Lung (tissue), 12 donors: ENCODE measurements around the gene TBC1D22A. TPM values are rescaled to one million over a fixed set of nuclear protein-coding genes. Genes with fewer than 3 reads are reported as not detected.

ENCODE experiments used
- ATAC-seq: fragments of 200-7000 bp; cut with Tn5 transposase; one replicate; pipeline ENCODE4 v1.9.1; 2020; ENCODE audit warnings: moderate number of reproducible peaks; ENCODE audit not compliant: insufficient read depth, low FRiP score
- DNase-seq, 3 donors: peaks; one replicate each; pipeline ENCODE4 v3.0.0-alpha.2; 2013 to 2017
- H3K27ac ChIP-seq, 2 donors: one replicate each; pipeline ENCODE4 v1.5.1; 2013; ENCODE audit warnings: mild to moderate bottlenecking in 2 of 2, moderate library complexity in 2 of 2, control low read depth in 1 of 2, inconsistent platforms in 1 of 2, low read depth in 1 of 2, low read length in 1 of 2
- H3K27me3 ChIP-seq, 3 donors: one replicate each; pipeline ENCODE4 v1.5.1; 2013; ENCODE audit warnings: low read length in 2 of 3; ENCODE audit not compliant: control insufficient read depth in 3 of 3, insufficient read depth in 3 of 3
- H3K36me3 ChIP-seq, 4 donors: one replicate each; pipeline ENCODE4 v1.5.1; 2013; ENCODE audit warnings: low read length in 4 of 4, mild to moderate bottlenecking in 1 of 4, moderate library complexity in 1 of 4; ENCODE audit not compliant: control insufficient read depth in 4 of 4, insufficient read depth in 4 of 4
- H3K4me1 ChIP-seq, 5 donors: one replicate each; pipeline ENCODE4 v1.5.1; 2013; ENCODE audit warnings: low read length in 5 of 5, mild to moderate bottlenecking in 2 of 5, moderate library complexity in 1 of 5; ENCODE audit not compliant: control insufficient read depth in 5 of 5, insufficient read depth in 5 of 5
- H3K4me3 ChIP-seq: one replicate; pipeline ENCODE4 v1.5.1; 2013; ENCODE audit warnings: mild to moderate bottlenecking, control low read depth, moderate library complexity
- H3K9ac ChIP-seq, 2 donors: one replicate each; pipeline ENCODE4 v1.5.1; 2013; ENCODE audit warnings: low read length in 2 of 2, control low read depth in 1 of 2; ENCODE audit not compliant: insufficient read depth in 1 of 2
- H3K9me3 ChIP-seq, 4 donors: one replicate each; pipeline ENCODE4 v1.5.1; 2013; ENCODE audit warnings: low read length in 3 of 4, mild to moderate bottlenecking in 1 of 4, moderate library complexity in 1 of 4; ENCODE audit not compliant: control insufficient read depth in 4 of 4, insufficient read depth in 3 of 4
- WGBS, 2 donors: extraction: QIAGEN DNeasy Blood & Tissue Kit; methylation state at CpG; one replicate each; pipeline ENCODE4 v1.1.7; 2013; 5-methylcytosine and 5-hydroxymethylcytosine counted together
- polyA plus RNA-seq, 2 donors: library from polyadenylated mRNA; stranded (reverse); fragments of 200-250 nt; gene quantifications; one replicate each; pipeline ENCODE4 v1.2.1, GENCODE V29; 2013
- total RNA-seq, 2 donors: library from RNA; depleted of rRNA in 1 of 2; stranded (reverse); fragments of >200 nt in 1 of 2; gene quantifications; one replicate each; pipeline ENCODE4 v1.2.1, GENCODE V29; 2014 to 2021
- TF ChIP-seq, protein P1 (sequence below): IDR thresholded peaks from 2 replicates; pipeline ENCODE4 v1.5.1; 2012; ENCODE audit warnings: mild to moderate bottlenecking; ENCODE audit errors: control extremely low read depth, extremely low read depth
- donor health status: control.
- donor health status: control.
- donor health status: Bipolar disorder and iron deficiency.
- donor health status: healthy.
- donor health status: DM: yes; HTN: yes; CAD: no.

The TBC1D22A gene
- total and polyA plus RNA-seq, 4 donors = 20.2 to 38.4 (median 21.0) TPM

DNA sequence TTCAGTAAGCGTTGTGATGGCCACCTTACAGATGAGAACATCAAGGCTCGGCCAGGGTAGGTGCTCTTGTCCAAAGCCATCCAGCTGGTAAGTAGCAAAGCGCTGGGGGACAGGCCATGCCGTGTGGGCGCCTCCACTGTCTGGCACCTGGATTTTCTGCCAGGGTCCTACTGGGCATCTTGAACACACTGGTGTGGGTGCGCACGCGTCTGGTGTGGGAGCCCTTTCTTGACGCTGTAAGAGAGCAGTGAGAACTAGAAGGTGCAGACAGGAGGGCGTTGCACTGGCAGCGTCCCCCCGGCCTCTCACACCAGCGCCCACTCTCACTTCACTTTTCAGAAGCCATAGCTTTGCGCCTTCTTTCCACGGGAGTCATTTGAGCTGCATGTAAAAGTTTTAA is 296.6 kb downstream of the TBC1D22A start:
- WGBS, 2 donors = 95 to 96% methylated on average over 15 of the region's 15 CpGs
- no peak overlapping the region for H3K27ac ChIP-seq
- H3K36me3 ChIP-seq = peaks cover 0 to 14% (median 0%) of the 10 kb centered on the region in 4 donors
- no peaks in the 10 kb centered on the region for H3K4me1 ChIP-seq
- no peaks in the 10 kb centered on the region for H3K27me3 ChIP-seq
- H3K9ac ChIP-seq = no peak overlapping the region
- no peak overlapping the region for H3K4me3 ChIP-seq
- ATAC-seq = no peak
- H3K9me3 ChIP-seq = no peaks in the 10 kb centered on the region
- TF ChIP-seq, protein P1, sequence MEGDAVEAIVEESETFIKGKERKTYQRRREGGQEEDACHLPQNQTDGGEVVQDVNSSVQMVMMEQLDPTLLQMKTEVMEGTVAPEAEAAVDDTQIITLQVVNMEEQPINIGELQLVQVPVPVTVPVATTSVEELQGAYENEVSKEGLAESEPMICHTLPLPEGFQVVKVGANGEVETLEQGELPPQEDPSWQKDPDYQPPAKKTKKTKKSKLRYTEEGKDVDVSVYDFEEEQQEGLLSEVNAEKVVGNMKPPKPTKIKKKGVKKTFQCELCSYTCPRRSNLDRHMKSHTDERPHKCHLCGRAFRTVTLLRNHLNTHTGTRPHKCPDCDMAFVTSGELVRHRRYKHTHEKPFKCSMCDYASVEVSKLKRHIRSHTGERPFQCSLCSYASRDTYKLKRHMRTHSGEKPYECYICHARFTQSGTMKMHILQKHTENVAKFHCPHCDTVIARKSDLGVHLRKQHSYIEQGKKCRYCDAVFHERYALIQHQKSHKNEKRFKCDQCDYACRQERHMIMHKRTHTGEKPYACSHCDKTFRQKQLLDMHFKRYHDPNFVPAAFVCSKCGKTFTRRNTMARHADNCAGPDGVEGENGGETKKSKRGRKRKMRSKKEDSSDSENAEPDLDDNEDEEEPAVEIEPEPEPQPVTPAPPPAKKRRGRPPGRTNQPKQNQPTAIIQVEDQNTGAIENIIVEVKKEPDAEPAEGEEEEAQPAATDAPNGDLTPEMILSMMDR = no peak
- no peak for DNase-seq

DNA sequence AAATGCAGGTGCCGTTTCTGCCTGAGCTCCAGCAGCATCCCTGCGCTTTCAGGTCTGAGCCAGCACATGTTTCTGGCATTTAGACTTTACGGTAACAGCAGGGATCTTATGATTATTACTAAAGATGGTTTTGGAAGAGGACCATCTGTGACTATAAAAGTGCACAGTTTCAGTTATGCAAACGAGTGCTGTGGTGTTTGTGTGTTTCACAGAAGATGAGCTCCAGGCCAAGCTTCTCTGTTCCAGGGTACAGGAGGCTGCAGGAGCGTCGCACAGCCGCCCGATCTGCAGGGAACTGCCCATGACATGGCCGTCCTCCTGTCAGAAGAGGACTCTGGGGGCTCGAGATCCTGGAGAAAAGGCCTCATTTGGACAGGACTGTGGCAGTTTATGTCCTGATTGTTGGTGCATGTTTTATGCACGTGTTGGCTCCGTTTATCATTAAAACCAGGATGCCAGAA is 297.3 kb downstream of the TBC1D22A start:
- TF ChIP-seq, protein P1 = no peak
- WGBS, 2 donors = 92 to 95% methylated on average over 12 of the region's 12 CpGs
- H3K9ac ChIP-seq = no peak overlapping the region
- ATAC-seq = no peak
- peaks cover 0 to 14% (median 0%) of the 10 kb centered on the region in 4 donors for H3K36me3 ChIP-seq
- H3K27me3 ChIP-seq = no peaks in the 10 kb centered on the region
- H3K4me3 ChIP-seq = no peak overlapping the region
- H3K4me1 ChIP-seq = no peaks in the 10 kb centered on the region
- DNase-seq = no peak
- H3K9me3 ChIP-seq = no peaks in the 10 kb centered on the region
- no peak overlapping the region for H3K27ac ChIP-seq

DNA sequence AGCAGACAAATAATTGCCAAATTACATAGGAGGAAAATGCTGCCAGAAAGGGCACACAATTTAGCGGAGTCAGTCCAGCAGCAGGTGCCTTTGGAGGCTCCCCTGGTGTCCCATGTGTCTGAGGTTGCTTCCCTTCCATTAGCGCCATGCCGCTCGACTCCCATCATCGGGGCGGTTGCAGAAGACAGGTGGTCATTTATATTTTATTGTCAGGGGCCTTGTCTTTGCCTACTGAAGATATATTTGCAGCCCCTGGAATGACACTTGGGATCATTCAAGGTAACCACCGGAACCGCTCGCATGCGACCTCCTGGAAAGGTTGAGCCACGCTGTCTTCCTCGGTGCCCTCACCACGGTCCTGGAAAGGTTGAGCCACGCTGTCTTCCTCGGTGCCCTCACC is 298.3 kb downstream of the TBC1D22A start:
- DNase-seq (no peak), ATAC-seq (no peak)
- Histone ChIP-seq H3K4me1 (no peaks in the 10 kb centered on the region), H3K27me3 (no peaks in the 10 kb centered on the region), H3K4me3 (no peak overlapping the region), H3K36me3 (peaks cover 0 to 14% (median 0%) of the 10 kb centered on the region in 4 donors), H3K27ac (no peak overlapping the region), H3K9me3 (no peaks in the 10 kb centered on the region), H3K9ac (no peak overlapping the region)
- WGBS, 2 donors = 92 to 96% methylated on average over 15 of the region's 15 CpGs
- TF ChIP-seq, protein P1 = no peak

DNA sequence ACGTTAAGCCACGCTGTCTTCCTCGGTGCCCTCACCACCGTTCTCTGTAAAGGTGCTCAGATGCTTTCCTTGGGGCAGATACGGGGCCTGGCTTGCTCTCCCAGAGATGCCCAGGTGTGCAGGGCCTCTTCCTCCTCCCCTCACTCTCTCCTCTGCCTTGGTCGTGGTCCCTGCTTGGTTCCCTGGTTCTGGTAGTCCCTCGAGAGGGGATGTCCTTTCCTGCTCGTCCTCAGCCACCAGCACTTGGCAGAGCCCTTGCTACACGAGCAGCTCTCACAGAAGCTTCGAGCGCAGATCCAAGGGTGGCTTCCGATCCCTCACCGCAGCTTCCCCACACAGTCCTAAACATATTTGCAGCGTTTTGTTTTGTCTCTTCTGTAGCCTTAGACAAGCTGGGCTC is 298.8 kb downstream of the TBC1D22A start:
- Histone ChIP-seq H3K27me3 (no peaks in the 10 kb centered on the region), H3K9me3 (no peaks in the 10 kb centered on the region), H3K4me1 (no peaks in the 10 kb centered on the region), H3K27ac (no peak overlapping the region), H3K36me3 (peaks cover 0 to 14% (median 0%) of the 10 kb centered on the region in 4 donors), H3K9ac (no peak overlapping the region), H3K4me3 (no peak overlapping the region)
- DNase-seq (no peak), ATAC-seq (no peak)
- TF ChIP-seq, protein P1 = no peak
- WGBS, 2 donors = 94% methylated on average over 14 of the region's 14 CpGs
